GM12872 (cell line): ENCODE results near the gene PLPP3.

Experiments used
- CTCF ChIP-seq: IDR thresholded peaks from 3 replicates; pipeline ENCODE4 v1.5.1; 2011; ENCODE audit warnings: low read depth, mild to moderate bottlenecking, low read length, moderate library complexity; ENCODE audit not compliant: insufficient read depth

The PLPP3 gene

GRCh38 chr1:56534130-56534651 lies 45.2 kb downstream of the PLPP3 start:
- no peak for TF ChIP-seq CTCF

- no peak for TF ChIP-seq CTCF
Observed at GRCh38 chr1:56533621-56534020, 45.7 kb downstream of the PLPP3 start.

GRCh38 chr1:56533197-56533596 lies 46.2 kb downstream of the PLPP3 start:
- TF ChIP-seq CTCF, result no peak

- no peak for TF ChIP-seq CTCF
Observed at GRCh38 chr1:56532350-56532683, 47.0 kb downstream of the PLPP3 start.

GRCh38 chr1:56531624-56532349 lies 47.6 kb downstream of the PLPP3 start:
- TF ChIP-seq CTCF, result no peak

GRCh38 chr1:56529801-56530200 lies 49.6 kb downstream of the PLPP3 start:
- no peak for TF ChIP-seq CTCF

GRCh38 chr1:56527548-56528302 lies 51.6 kb downstream of the PLPP3 start:
- no peak for TF ChIP-seq CTCF
